Measurements from ENCODE around the gene S100A10.

DNA sequence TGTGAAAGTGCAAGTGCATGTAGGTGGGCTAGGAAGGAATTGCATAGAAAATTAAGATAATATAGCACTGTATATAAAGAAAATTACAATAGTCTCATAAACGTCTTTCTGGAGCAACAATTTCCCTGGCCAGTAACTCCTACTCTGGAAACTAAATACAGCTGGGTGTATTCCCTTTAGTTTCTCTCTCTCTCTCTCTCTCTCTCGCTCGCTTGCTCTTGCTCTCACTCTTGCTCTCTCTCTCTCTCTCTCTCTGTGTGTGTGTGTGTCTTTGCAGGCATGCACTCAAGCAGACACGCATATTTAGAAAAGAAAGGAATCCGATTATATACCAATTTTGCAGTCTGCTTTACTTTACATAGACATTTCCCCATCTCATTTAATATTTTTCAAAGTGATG is 14.7 kb downstream of the S100A10 start:
- TF ChIP-seq, protein P1, sequence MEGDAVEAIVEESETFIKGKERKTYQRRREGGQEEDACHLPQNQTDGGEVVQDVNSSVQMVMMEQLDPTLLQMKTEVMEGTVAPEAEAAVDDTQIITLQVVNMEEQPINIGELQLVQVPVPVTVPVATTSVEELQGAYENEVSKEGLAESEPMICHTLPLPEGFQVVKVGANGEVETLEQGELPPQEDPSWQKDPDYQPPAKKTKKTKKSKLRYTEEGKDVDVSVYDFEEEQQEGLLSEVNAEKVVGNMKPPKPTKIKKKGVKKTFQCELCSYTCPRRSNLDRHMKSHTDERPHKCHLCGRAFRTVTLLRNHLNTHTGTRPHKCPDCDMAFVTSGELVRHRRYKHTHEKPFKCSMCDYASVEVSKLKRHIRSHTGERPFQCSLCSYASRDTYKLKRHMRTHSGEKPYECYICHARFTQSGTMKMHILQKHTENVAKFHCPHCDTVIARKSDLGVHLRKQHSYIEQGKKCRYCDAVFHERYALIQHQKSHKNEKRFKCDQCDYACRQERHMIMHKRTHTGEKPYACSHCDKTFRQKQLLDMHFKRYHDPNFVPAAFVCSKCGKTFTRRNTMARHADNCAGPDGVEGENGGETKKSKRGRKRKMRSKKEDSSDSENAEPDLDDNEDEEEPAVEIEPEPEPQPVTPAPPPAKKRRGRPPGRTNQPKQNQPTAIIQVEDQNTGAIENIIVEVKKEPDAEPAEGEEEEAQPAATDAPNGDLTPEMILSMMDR (IDR thresholded peaks at IDR 0.05; ENCODE audit: insufficient read depth, low read length) = no peak
- TF ChIP-seq POLR2AphosphoS5 (IDR thresholded peaks at IDR 0.05; ENCODE audit: low read depth) (no peak), GABPA (IDR thresholded peaks at IDR 0.05; ENCODE audit: low read depth) (no peak)
- TF ChIP-seq, protein P2, sequence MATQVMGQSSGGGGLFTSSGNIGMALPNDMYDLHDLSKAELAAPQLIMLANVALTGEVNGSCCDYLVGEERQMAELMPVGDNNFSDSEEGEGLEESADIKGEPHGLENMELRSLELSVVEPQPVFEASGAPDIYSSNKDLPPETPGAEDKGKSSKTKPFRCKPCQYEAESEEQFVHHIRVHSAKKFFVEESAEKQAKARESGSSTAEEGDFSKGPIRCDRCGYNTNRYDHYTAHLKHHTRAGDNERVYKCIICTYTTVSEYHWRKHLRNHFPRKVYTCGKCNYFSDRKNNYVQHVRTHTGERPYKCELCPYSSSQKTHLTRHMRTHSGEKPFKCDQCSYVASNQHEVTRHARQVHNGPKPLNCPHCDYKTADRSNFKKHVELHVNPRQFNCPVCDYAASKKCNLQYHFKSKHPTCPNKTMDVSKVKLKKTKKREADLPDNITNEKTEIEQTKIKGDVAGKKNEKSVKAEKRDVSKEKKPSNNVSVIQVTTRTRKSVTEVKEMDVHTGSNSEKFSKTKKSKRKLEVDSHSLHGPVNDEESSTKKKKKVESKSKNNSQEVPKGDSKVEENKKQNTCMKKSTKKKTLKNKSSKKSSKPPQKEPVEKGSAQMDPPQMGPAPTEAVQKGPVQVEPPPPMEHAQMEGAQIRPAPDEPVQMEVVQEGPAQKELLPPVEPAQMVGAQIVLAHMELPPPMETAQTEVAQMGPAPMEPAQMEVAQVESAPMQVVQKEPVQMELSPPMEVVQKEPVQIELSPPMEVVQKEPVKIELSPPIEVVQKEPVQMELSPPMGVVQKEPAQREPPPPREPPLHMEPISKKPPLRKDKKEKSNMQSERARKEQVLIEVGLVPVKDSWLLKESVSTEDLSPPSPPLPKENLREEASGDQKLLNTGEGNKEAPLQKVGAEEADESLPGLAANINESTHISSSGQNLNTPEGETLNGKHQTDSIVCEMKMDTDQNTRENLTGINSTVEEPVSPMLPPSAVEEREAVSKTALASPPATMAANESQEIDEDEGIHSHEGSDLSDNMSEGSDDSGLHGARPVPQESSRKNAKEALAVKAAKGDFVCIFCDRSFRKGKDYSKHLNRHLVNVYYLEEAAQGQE (IDR thresholded peaks at IDR 0.05; ENCODE audit: insufficient replicate concordance, low read depth) = no peak
